Loucy (cell line): ENCODE measurements around the gene NKX6-2.

Source experiments
- EZH2phosphoT487 ChIP-seq: fragments of 200-600 bp; IDR thresholded peaks from 2 replicates; pipeline ENCODE4 v1.6.1; 2018; ENCODE audit warnings: antibody characterized with exemption, mild to moderate bottlenecking, moderate library complexity, borderline replicate concordance
- TF ChIP-seq, protein P1 (sequence below): fragments of 200-600 bp; sonication (generic); conservative IDR thresholded peaks from 2 replicates; pipeline ENCODE4 v1.5.1; 2014; ENCODE audit warnings: mild to moderate bottlenecking, antibody characterized with exemption, low read length

DNA sequence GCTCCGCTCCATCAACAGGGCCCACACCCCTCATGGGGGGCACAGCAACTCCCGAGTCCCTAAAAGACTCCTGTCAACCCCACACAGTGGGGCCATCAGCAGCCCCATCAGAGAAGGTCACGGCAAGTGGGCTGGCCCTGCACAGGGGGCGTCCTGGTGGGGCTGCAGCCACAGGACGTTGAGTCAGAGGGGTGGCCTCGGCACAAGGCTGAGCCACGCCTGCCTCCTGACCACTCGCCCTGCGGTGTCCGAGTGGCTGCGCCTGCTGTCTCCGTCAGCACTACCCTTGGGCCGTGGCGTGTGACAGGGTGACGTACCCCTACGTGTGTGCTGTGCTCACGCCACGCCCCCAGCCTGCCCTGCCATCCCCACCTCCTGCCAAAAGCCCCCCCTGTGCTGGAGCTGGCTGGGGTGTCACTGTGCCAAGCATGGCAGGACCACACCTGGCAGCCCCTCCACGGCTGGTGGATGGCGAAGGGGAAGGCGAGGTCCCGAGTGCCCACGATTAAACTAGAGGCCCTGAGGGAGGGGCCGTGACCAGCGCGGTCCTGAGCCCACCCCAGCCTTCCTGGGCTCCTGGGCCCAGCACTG, 26.0 kb upstream of the NKX6-2 start:
- TF ChIP-seq, protein P1, sequence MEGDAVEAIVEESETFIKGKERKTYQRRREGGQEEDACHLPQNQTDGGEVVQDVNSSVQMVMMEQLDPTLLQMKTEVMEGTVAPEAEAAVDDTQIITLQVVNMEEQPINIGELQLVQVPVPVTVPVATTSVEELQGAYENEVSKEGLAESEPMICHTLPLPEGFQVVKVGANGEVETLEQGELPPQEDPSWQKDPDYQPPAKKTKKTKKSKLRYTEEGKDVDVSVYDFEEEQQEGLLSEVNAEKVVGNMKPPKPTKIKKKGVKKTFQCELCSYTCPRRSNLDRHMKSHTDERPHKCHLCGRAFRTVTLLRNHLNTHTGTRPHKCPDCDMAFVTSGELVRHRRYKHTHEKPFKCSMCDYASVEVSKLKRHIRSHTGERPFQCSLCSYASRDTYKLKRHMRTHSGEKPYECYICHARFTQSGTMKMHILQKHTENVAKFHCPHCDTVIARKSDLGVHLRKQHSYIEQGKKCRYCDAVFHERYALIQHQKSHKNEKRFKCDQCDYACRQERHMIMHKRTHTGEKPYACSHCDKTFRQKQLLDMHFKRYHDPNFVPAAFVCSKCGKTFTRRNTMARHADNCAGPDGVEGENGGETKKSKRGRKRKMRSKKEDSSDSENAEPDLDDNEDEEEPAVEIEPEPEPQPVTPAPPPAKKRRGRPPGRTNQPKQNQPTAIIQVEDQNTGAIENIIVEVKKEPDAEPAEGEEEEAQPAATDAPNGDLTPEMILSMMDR, result no peak
- TF ChIP-seq EZH2phosphoT487, result no peak
